AG10803 (cell line): ENCODE results near the gene SCN4B.

ENCODE experiments used
- DNase-seq: peaks from one replicate; pipeline ENCODE4 v3.0.0; 2010; ENCODE audit warnings: low read depth
- H3K4me3 ChIP-seq: 2 replicates; pipeline ENCODE4 v1.5.1; 2011; ENCODE audit warnings: mild to moderate bottlenecking, low read length, control low read depth
- TF ChIP-seq, protein P1 (sequence below): conservative IDR thresholded peaks from 2 replicates; pipeline ENCODE4 v1.5.1; 2011; ENCODE audit warnings: mild to moderate bottlenecking, low read length, control low read depth, inconsistent platforms

The SCN4B gene

DNA sequence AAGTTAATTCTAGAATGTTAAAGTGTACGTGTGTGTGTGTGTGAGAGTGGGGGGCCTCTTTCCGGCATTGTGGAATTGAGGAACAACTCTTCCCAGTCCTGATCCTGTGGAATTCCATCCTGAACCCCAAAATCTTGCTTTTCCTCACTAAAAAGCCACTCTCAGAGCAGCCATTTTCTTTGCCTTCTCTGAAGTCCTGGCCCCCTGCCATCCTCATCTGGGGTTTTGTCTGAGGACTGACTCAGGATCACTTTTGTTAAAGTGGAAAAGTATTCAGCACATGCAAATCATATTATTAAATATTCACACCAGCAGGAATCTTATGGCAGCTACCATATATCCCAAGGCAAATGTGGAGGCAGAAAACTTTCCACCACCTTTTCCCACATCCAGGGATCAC is 3.8 kb downstream of the SCN4B start:
- TF ChIP-seq, protein P1, sequence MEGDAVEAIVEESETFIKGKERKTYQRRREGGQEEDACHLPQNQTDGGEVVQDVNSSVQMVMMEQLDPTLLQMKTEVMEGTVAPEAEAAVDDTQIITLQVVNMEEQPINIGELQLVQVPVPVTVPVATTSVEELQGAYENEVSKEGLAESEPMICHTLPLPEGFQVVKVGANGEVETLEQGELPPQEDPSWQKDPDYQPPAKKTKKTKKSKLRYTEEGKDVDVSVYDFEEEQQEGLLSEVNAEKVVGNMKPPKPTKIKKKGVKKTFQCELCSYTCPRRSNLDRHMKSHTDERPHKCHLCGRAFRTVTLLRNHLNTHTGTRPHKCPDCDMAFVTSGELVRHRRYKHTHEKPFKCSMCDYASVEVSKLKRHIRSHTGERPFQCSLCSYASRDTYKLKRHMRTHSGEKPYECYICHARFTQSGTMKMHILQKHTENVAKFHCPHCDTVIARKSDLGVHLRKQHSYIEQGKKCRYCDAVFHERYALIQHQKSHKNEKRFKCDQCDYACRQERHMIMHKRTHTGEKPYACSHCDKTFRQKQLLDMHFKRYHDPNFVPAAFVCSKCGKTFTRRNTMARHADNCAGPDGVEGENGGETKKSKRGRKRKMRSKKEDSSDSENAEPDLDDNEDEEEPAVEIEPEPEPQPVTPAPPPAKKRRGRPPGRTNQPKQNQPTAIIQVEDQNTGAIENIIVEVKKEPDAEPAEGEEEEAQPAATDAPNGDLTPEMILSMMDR = no peak
- no peak overlapping the region for H3K4me3 ChIP-seq
- DNase-seq = no peak

DNA sequence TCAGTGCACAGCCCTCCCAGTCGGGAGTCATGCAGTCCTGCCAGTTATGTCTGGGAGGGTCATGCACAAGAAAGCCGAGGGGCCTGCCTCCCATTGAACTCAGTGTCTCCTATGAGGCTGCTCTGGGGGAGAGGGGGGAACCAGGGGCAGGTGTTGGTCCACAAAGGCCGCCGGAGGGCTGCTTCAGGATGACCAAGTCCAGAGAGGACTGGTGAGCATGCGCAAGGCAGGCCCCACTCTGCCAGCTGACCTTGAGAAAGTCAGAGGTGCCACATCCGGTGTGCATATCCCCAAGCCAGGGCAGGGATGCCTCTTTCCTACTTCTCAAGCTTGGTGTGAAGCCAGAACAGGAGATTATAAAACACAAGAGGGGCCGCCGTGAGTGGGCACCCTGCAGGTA is 4.4 kb downstream of the SCN4B start:
- no peak overlapping the region for H3K4me3 ChIP-seq
- no peak for DNase-seq
- TF ChIP-seq, protein P1 = no peak

DNA sequence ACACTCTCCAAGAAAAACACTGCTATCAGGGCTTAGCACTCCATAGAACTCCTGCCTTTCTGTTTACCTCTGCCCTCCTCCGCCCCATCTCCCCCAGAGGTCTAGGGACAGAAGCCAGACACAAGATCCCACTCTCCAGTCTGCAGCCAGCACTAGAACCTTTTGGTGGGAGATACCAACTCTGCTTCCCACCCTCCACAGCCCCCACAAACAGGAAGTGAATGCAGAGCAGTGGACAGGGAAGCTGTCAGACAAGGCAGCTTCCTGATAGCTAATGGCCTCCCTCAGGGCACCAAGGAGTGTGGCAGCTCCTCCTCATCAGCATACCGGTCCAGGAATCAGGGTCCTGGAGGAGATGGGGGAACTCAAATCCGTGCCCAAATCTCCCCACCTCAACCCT is 5.1 kb downstream of the SCN4B start:
- no peak for DNase-seq
- no peak overlapping the region for H3K4me3 ChIP-seq
- TF ChIP-seq, protein P1 = no peak

DNA sequence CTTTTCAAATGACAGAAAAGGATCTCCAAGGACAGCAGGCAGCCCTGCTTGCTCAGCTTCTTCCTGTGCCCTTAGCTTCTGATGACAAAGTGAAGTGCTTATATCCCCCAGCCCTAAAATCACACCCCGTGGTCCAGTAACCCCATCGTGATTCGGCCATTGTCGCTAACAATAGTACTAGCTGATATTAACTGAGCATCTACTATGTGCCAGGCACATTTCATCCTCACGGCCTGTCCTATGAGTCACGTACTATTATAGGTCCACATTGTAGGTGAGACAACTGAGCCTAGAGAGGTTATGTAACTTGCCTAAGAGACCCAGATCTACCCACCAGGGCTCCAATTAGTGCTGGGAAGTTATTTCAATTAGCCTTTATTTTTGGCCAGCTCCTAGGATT is 6.1 kb downstream of the SCN4B start:
- DNase-seq = no peak
- TF ChIP-seq, protein P1 = no peak
- H3K4me3 ChIP-seq = no peak overlapping the region

DNA sequence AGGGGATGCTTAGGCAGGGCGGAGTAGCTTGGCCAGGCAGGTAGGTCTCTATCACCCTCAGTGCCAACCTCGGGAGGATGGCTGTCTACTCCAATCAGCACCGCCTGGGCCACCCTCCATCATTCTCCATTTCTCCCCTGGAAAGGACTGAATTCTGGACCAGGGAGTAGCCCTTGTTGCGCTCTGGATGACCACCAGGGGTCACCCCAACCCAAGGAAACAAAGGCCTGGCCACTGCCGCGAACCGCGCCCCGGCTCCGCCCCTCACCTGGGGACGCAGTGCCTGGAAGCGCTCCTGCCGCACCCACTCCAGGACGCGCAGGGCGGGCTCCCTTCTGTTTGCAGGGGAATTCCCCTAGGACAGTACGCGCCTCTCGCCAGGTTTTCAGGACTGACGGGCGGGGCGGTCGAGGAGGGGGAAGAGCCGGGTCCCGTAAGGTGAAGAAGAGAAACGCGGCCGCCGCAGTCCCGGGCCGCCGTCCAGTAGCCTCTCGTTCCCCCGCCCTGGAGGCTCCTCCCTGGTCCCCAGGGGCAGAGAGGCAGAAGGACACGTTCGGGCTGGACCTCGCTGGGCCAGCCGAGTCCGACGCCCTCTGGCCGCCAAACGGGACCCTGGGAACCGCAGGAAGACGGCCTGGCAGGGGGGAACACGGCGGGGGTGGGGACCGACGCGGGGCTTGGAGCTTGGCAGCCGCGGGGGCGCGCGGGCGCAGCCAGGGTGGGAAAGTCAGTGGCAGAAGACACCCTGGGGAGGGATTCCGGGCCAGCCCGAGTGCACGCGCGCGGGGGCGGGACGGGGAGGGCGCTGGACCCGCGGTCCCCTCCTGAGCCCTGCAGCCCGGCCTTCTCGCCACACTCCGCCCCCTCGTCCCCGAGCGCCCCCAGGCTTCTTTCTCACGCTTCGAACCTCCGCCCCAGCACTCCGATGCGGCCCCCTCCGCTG is 7.1 kb downstream of the SCN4B start:
- TF ChIP-seq, protein P1 = peak; percentile 83
- DNase-seq = peak; percentile 42
- H3K4me3 ChIP-seq = peak overlapping the region; percentile 56

DNA sequence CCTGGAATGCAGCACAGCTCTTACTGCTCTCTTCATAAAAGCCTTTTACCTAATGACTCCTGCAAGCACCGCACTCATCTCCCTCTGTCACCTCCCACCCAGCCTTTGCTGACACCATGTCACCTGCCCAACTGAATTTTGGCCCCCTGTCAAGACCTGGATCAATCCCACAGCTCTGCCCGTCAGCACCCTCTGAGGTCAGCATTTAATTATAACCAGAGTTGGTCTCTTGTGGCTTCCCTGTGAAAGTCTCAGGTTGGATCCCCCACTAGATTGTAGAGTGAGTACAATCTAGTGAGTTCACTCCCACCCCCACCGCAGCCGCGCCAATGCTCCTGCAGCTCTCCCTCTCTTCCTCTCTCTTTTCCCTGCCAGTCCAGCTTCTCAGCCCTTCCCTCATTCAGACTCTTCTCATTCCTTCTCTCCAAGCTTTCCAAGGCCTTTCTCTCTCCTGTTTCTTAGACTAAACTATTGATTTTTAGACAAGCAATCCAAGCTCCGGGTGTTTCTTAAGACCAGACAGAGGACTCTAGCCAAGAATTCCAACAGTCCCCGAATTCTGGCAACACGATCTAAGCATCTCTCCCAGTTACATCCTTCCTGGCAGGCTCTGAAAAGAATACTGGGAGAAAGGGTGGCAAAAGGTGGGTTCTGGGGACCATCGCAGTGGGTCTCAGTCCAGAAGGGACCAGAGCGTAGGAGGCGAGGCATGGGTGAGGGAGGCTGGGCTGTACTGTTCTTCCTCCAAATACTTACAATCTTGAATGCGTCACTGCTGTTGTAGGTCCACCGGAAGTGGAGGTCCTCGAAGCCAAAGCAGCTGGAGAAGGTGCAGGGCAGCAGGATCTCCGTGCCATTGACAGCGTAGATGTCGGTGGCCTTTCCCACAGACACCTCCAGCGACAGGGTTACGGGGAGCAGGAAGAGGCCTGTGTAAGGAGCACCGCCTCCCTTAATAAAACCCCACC is 8.0 kb downstream of the SCN4B start:
- no peak for DNase-seq
- TF ChIP-seq, protein P1 = no peak
- no peak overlapping the region for H3K4me3 ChIP-seq
